Spleen (tissue), 11 donors: ENCODE data around the gene STX4. TPM values are rescaled to one million over a fixed set of nuclear protein-coding genes. Genes with fewer than 3 reads are reported as not detected.

Source experiments
- DNase-seq: peaks from one replicate; pipeline ENCODE4 v3.0.0-alpha.2; 2020
- H3K27ac ChIP-seq, 8 donors: fragments of 200-600 bp; sonication (generic) in 7 of 8; 1 replicate in 4 of 8; 2 replicates in 4 of 8; pipeline versions ENCODE4 v1.5.0 to v1.8.0; 2016 to 2021; ENCODE audit warnings: inconsistent platforms in 4 of 8, mild to moderate bottlenecking in 4 of 8, moderate library complexity in 1 of 8
- H3K27me3 ChIP-seq, 7 donors: fragments of 200-600 bp; sonication (generic) in 6 of 7; replicated peaks in 1 of 7; 1 replicate in 4 of 7; 2 replicates in 3 of 7; pipeline versions ENCODE4 v1.5.0 to v1.8.0; 2016 to 2021; ENCODE audit warnings: inconsistent platforms in 3 of 7, mild to moderate bottlenecking in 1 of 7
- H3K36me3 ChIP-seq, 6 donors: fragments of 200-600 bp; sonication (generic) in 5 of 6; 1 replicate in 4 of 6; 2 replicates in 2 of 6; pipeline versions ENCODE4 v1.5.0 to v1.8.0; 2016 to 2021; ENCODE audit warnings: inconsistent platforms in 2 of 6
- H3K4me1 ChIP-seq, 6 donors: fragments of 200-600 bp; sonication (generic) in 5 of 6; 1 replicate in 3 of 6; 2 replicates in 3 of 6; pipeline versions ENCODE4 v1.5.0 to v1.8.0; 2016 to 2021; ENCODE audit warnings: inconsistent platforms in 3 of 6
- H3K4me3 ChIP-seq, 8 donors: fragments of 200-600 bp; sonication (generic) in 7 of 8; 1 replicate in 4 of 8; 2 replicates in 4 of 8; pipeline versions ENCODE4 v1.5.0 to v1.8.0; 2016 to 2021; ENCODE audit warnings: inconsistent platforms in 4 of 8, mild to moderate bottlenecking in 4 of 8, moderate library complexity in 2 of 8
- H3K9me3 ChIP-seq, 8 donors: fragments of 200-600 bp; sonication (generic) in 7 of 8; 1 replicate in 4 of 8; 2 replicates in 4 of 8; pipeline versions ENCODE4 v1.5.0 to v1.8.0; 2016 to 2021; ENCODE audit warnings: inconsistent platforms in 4 of 8
- CTCF ChIP-seq, 11 experiments: fragments of 200-600 bp in 7 of 11; fragments of 450-650 bp in 4 of 11; sonication (generic) in 4 of 11; IDR thresholded peaks in 8 of 11; conservative IDR thresholded peaks in 3 of 11; 1 replicate in 7 of 11; 2 replicates in 4 of 11; pipeline versions ENCODE4 v1.4.0 to v1.8.0; 2016 to 2021; ENCODE audit warnings: antibody characterized with exemption in 11 of 11, inconsistent platforms in 4 of 11, mild to moderate bottlenecking in 1 of 11
- POLR2A ChIP-seq, 3 donors: fragments of 450-650 bp; IDR thresholded peaks; one replicate each; pipeline ENCODE4 v1.5.1; 2017; ENCODE audit warnings: antibody characterized with exemption in 3 of 3, mild to moderate bottlenecking in 1 of 3
- POLR2AphosphoS5 ChIP-seq, 3 donors: sonication (generic); formaldehyde crosslinking; IDR thresholded peaks; one replicate each; pipeline ENCODE4 v1.5.1; 2017; ENCODE audit warnings: antibody characterized with exemption in 3 of 3
- WGBS, 5 donors: extraction: QIAGEN DNeasy Blood & Tissue Kit in 3 of 5; methylation state at CpG; one replicate each; pipeline versions ENCODE4 v1.1.5 to v1.1.7; 2013 to 2018; 5-methylcytosine and 5-hydroxymethylcytosine counted together
- intact Hi-C: fragments of 100-400 bp; cut with DNase I; formaldehyde crosslinking; loops from one replicate; pipeline ENCODE4 v1.15.0; 2023; ENCODE audit warnings: low total_unique reads
- polyA plus RNA-seq, 3 donors: library from polyadenylated mRNA; stranded (reverse); fragments of 200-250 nt; gene quantifications; one replicate each; pipeline ENCODE4 v1.2.1, GENCODE V29; 2013
- total RNA-seq, 7 donors: library from RNA; depleted of rRNA in 3 of 7; stranded (reverse); fragments of >200 nt in 3 of 7; fragmentation: NEBNext Ultra II Directional in 4 of 7; extraction: Animal tissue kit (Norgen Biotek cat#: 25700) in 4 of 7; gene quantifications; one replicate each; pipeline versions ENCODE4 v1.1.0 to v1.2.1, GENCODE V29; 2016 to 2021
- donor health status: healthy with polysubstance abuse.
- donor health status: DM: no; HTN: no; CAD: no; lungs with moderate emphysema.
- donor health status: DM: no; HTN: no; CAD: no.
- donor health status: Bipolar disorder and iron deficiency.
- donor health status: healthy.
- donor health status: DM: no; HTN: no; CAD: no.
- donor health status: DM: yes; HTN: yes; CAD: no.

Gene STX4
- total and polyA plus RNA-seq, 10 donors: 54.0 to 135 (median 86.9) TPM

DNA sequence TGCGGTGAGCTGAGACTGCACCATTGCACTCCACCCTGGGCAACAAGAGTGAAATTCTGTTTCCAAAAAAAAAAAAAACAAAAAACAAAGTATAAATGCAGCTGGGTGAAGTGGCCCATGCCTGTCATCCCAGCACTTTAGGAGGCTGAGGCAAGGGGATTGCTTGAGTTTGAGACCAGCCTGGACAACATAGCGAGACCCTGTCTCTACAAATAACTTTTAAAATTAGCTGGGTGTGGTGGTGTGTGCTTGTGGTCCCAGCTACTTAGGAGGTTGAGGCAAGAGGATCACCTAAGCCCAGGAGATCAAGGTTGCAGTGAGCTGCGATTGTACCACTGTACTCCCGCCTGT lies 10.1 kb upstream of the STX4 start:
- WGBS, 5 donors: 69 to 86% (median 81%) methylated on average over 4 of the region's 4 CpGs
- TF ChIP-seq POLR2AphosphoS5 (IDR thresholded peaks at IDR 0.05): no peak
- no peak for TF ChIP-seq POLR2A (IDR thresholded peaks at IDR 0.05)
- TF ChIP-seq CTCF (IDR thresholded peaks at IDR 0.05 in 8 of 11, conservative IDR thresholded peaks at IDR 0.05 in 3 of 11): no peak
- intact Hi-C loops: no loop called here

GRCh38 chr16:31023627-31024226 lies 9.6 kb upstream of the STX4 start:
- no peaks in the 10 kb centered on the region for H3K9me3 ChIP-seq
- TF ChIP-seq POLR2AphosphoS5 (IDR thresholded peaks at IDR 0.05) (no peak), CTCF (IDR thresholded peaks at IDR 0.05 in 8 of 11, conservative IDR thresholded peaks at IDR 0.05 in 3 of 11) (no peak)
- peaks cover 0 to 27% (median 16%) of the 10 kb centered on the region in 6 donors for H3K4me1 ChIP-seq
- DNase-seq: no peak
- no peaks in the 10 kb centered on the region for H3K36me3 ChIP-seq
- no peaks in the 10 kb centered on the region for H3K27me3 ChIP-seq
- 80 to 89% (median 86%) methylated on average over 6 of the region's 6 CpGs for WGBS, 5 donors
- peak overlapping the region in 6 of 8 donors; percentile 38 to 83 (median 62) for H3K27ac ChIP-seq
- intact Hi-C loops: no loop called here
- no peak overlapping the region for H3K4me3 ChIP-seq

More for the DNA sequence above, 10.1 kb upstream of the STX4 start:
- H3K4me3 ChIP-seq: no peak overlapping the region
- H3K27ac ChIP-seq: peak overlapping the region in 7 of 8 donors; percentile 36 to 83 (median 60)
- no peak for DNase-seq
- H3K36me3 ChIP-seq: no peaks in the 10 kb centered on the region
- peaks cover 0 to 27% (median 16%) of the 10 kb centered on the region in 6 donors for H3K4me1 ChIP-seq
- no peaks in the 10 kb centered on the region for H3K9me3 ChIP-seq
- H3K27me3 ChIP-seq: no peaks in the 10 kb centered on the region

- intact Hi-C loops: no loop called here
- Histone ChIP-seq H3K27me3 (no peaks in the 10 kb centered on the region), H3K36me3 (no peaks in the 10 kb centered on the region), H3K4me3 (no peak overlapping the region), H3K27ac (peak overlapping the region in 2 of 8 donors; percentile 5 to 50), H3K4me1 (peaks cover 0 to 32% (median 17%) of the 10 kb centered on the region in 6 donors), H3K9me3 (no peaks in the 10 kb centered on the region)
- no peak for TF ChIP-seq CTCF (IDR thresholded peaks at IDR 0.05 in 8 of 11, conservative IDR thresholded peaks at IDR 0.05 in 3 of 11)
- TF ChIP-seq POLR2AphosphoS5 (IDR thresholded peaks at IDR 0.05): no peak
- TF ChIP-seq POLR2A (IDR thresholded peaks at IDR 0.05): no peak
- 59 to 83% (median 68%) methylated on average over 5 of the region's 5 CpGs for WGBS, 5 donors
- DNase-seq: no peak
These were observed 8.0 kb upstream of the STX4 start for GRCh38 chr16:31025339-31025738.

GRCh38 chr16:31029272-31029671 lies 4.1 kb upstream of the STX4 start:
- TF ChIP-seq POLR2A (IDR thresholded peaks at IDR 0.05) (no peak), POLR2AphosphoS5 (IDR thresholded peaks at IDR 0.05) (no peak), CTCF (IDR thresholded peaks at IDR 0.05 in 8 of 11, conservative IDR thresholded peaks at IDR 0.05 in 3 of 11) (no peak)
- Histone ChIP-seq H3K27ac (no peak overlapping the region), H3K27me3 (no peaks in the 10 kb centered on the region), H3K9me3 (no peaks in the 10 kb centered on the region), H3K4me3 (no peak overlapping the region), H3K36me3 (peaks cover 0 to under 1% (median 0%) of the 10 kb centered on the region in 6 donors), H3K4me1 (peaks cover 5 to 38% (median 20%) of the 10 kb centered on the region in 6 donors)
- WGBS, 5 donors: 84 to 94% (median 91%) methylated on average over 5 of the region's 5 CpGs
- intact Hi-C loops: no loop called here
- DNase-seq: no peak
